Spleen (tissue), 11 donors: ENCODE measurements around the gene GNG4. TPM values are rescaled to one million over a fixed set of nuclear protein-coding genes. Genes with fewer than 3 reads are reported as not detected.

Source experiments
- DNase-seq: peaks from one replicate; pipeline ENCODE4 v3.0.0-alpha.2; 2020
- H3K27ac ChIP-seq, 8 donors: fragments of 200-600 bp; sonication (generic) in 7 of 8; 1 replicate in 4 of 8; 2 replicates in 4 of 8; pipeline versions ENCODE4 v1.5.0 to v1.8.0; 2016 to 2021; ENCODE audit warnings: inconsistent platforms in 4 of 8, mild to moderate bottlenecking in 4 of 8, moderate library complexity in 1 of 8
- H3K27me3 ChIP-seq, 7 donors: fragments of 200-600 bp; sonication (generic) in 6 of 7; replicated peaks in 1 of 7; 1 replicate in 4 of 7; 2 replicates in 3 of 7; pipeline versions ENCODE4 v1.5.0 to v1.8.0; 2016 to 2021; ENCODE audit warnings: inconsistent platforms in 3 of 7, mild to moderate bottlenecking in 1 of 7
- H3K36me3 ChIP-seq, 6 donors: fragments of 200-600 bp; sonication (generic) in 5 of 6; 1 replicate in 4 of 6; 2 replicates in 2 of 6; pipeline versions ENCODE4 v1.5.0 to v1.8.0; 2016 to 2021; ENCODE audit warnings: inconsistent platforms in 2 of 6
- H3K4me1 ChIP-seq, 6 donors: fragments of 200-600 bp; sonication (generic) in 5 of 6; 1 replicate in 3 of 6; 2 replicates in 3 of 6; pipeline versions ENCODE4 v1.5.0 to v1.8.0; 2016 to 2021; ENCODE audit warnings: inconsistent platforms in 3 of 6
- H3K4me3 ChIP-seq, 8 donors: fragments of 200-600 bp; sonication (generic) in 7 of 8; 1 replicate in 4 of 8; 2 replicates in 4 of 8; pipeline versions ENCODE4 v1.5.0 to v1.8.0; 2016 to 2021; ENCODE audit warnings: inconsistent platforms in 4 of 8, mild to moderate bottlenecking in 4 of 8, moderate library complexity in 2 of 8
- H3K9me3 ChIP-seq, 8 donors: fragments of 200-600 bp; sonication (generic) in 7 of 8; 1 replicate in 4 of 8; 2 replicates in 4 of 8; pipeline versions ENCODE4 v1.5.0 to v1.8.0; 2016 to 2021; ENCODE audit warnings: inconsistent platforms in 4 of 8
- POLR2A ChIP-seq, 3 donors: fragments of 450-650 bp; IDR thresholded peaks; one replicate each; pipeline ENCODE4 v1.5.1; 2017; ENCODE audit warnings: antibody characterized with exemption in 3 of 3, mild to moderate bottlenecking in 1 of 3
- POLR2AphosphoS5 ChIP-seq, 3 donors: sonication (generic); formaldehyde crosslinking; IDR thresholded peaks; one replicate each; pipeline ENCODE4 v1.5.1; 2017; ENCODE audit warnings: antibody characterized with exemption in 3 of 3
- WGBS, 5 donors: extraction: QIAGEN DNeasy Blood & Tissue Kit in 3 of 5; methylation state at CpG; one replicate each; pipeline versions ENCODE4 v1.1.5 to v1.1.7; 2013 to 2018; 5-methylcytosine and 5-hydroxymethylcytosine counted together
- intact Hi-C: fragments of 100-400 bp; cut with DNase I; formaldehyde crosslinking; loops from one replicate; pipeline ENCODE4 v1.15.0; 2023; ENCODE audit warnings: low total_unique reads
- polyA plus RNA-seq, 3 donors: library from polyadenylated mRNA; stranded (reverse); fragments of 200-250 nt; gene quantifications; one replicate each; pipeline ENCODE4 v1.2.1, GENCODE V29; 2013
- total RNA-seq, 7 donors: library from RNA; depleted of rRNA in 3 of 7; stranded (reverse); fragments of >200 nt in 3 of 7; fragmentation: NEBNext Ultra II Directional in 4 of 7; extraction: Animal tissue kit (Norgen Biotek cat#: 25700) in 4 of 7; gene quantifications; one replicate each; pipeline versions ENCODE4 v1.1.0 to v1.2.1, GENCODE V29; 2016 to 2021
- TF ChIP-seq, protein P1 (sequence below), 11 experiments: fragments of 200-600 bp in 7 of 11; fragments of 450-650 bp in 4 of 11; sonication (generic) in 4 of 11; IDR thresholded peaks in 8 of 11; conservative IDR thresholded peaks in 3 of 11; 1 replicate in 7 of 11; 2 replicates in 4 of 11; pipeline versions ENCODE4 v1.4.0 to v1.8.0; 2016 to 2021; ENCODE audit warnings: antibody characterized with exemption in 11 of 11, inconsistent platforms in 4 of 11, mild to moderate bottlenecking in 1 of 11
- donor health status: healthy with polysubstance abuse.
- donor health status: DM: no; HTN: no; CAD: no; lungs with moderate emphysema.
- donor health status: DM: no; HTN: no; CAD: no.
- donor health status: Bipolar disorder and iron deficiency.
- donor health status: healthy.
- donor health status: DM: no; HTN: no; CAD: no.
- donor health status: DM: yes; HTN: yes; CAD: no.

The GNG4 gene
- total and polyA plus RNA-seq, 10 donors: 0.13 to 0.65 (median 0.18) TPM; not detected in 6

DNA sequence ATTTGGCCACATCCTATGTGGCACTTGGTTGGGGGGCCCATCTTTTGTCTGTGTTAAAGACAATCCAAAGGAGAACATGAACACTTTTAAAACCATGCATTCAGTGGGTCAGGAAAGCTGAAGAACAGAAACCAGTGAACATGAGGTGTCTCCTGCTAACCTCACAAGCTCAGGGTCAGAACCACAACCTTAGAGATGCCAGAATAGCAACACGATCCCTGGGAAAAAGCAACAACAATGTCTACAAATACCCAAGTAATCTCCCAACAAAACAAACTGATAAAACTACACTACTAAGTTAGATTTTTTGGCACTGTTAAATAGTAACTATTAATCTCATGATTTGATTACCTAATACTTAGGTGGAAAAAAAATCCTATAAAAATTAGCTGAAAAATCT lies 34.1 kb upstream of the GNG4 start:
- no peaks in the 10 kb centered on the region for H3K27me3 ChIP-seq

DNA sequence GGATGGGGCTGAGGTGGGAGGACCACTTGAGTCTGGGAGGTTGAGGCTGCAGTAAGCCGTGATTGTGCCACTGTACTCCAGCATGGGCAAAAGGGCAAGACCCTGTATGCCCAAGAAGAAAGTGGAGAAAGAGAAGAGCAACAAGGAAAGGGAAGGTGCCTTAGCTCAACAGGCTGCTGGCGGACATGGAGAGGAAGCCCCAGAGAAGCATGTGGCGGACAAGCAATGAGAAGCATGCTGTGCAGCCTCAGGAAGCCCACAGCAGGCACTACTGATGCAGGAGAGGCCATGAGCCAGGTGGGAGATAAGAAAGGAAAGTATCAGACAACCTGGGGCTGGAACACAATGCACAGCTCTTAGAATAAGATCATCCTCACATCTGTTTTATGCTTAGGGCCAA lies 32.6 kb upstream of the GNG4 start:
- TF ChIP-seq POLR2AphosphoS5 (IDR thresholded peaks at IDR 0.05) (no peak), POLR2A (IDR thresholded peaks at IDR 0.05) (no peak)
- TF ChIP-seq, protein P1, sequence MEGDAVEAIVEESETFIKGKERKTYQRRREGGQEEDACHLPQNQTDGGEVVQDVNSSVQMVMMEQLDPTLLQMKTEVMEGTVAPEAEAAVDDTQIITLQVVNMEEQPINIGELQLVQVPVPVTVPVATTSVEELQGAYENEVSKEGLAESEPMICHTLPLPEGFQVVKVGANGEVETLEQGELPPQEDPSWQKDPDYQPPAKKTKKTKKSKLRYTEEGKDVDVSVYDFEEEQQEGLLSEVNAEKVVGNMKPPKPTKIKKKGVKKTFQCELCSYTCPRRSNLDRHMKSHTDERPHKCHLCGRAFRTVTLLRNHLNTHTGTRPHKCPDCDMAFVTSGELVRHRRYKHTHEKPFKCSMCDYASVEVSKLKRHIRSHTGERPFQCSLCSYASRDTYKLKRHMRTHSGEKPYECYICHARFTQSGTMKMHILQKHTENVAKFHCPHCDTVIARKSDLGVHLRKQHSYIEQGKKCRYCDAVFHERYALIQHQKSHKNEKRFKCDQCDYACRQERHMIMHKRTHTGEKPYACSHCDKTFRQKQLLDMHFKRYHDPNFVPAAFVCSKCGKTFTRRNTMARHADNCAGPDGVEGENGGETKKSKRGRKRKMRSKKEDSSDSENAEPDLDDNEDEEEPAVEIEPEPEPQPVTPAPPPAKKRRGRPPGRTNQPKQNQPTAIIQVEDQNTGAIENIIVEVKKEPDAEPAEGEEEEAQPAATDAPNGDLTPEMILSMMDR (IDR thresholded peaks at IDR 0.05 in 8 of 11, conservative IDR thresholded peaks at IDR 0.05 in 3 of 11): no peak
- no peak for DNase-seq
- 92 to 99% (median 96%) methylated on average over 3 of the region's 3 CpGs for WGBS, 5 donors
- no peaks in the 10 kb centered on the region for H3K9me3 ChIP-seq
- H3K36me3 ChIP-seq: peaks cover 0 to 100% (median 48%) of the 10 kb centered on the region in 6 donors
- H3K27me3 ChIP-seq: no peaks in the 10 kb centered on the region
- H3K4me1 ChIP-seq: no peaks in the 10 kb centered on the region
- no peak overlapping the region for H3K4me3 ChIP-seq
- intact Hi-C loops: no loop called here
- no peak overlapping the region for H3K27ac ChIP-seq

More for the DNA sequence above, 34.1 kb upstream of the GNG4 start:
- no peak overlapping the region for H3K4me3 ChIP-seq
- no peak for DNase-seq
- WGBS, 5 donors: 93 to 97% (median 94%) methylated on average over 1 of the region's 1 CpG
- no peak overlapping the region for H3K27ac ChIP-seq
- intact Hi-C loops: no loop called here
- TF ChIP-seq, protein P1 (IDR thresholded peaks at IDR 0.05 in 8 of 11, conservative IDR thresholded peaks at IDR 0.05 in 3 of 11): no peak
- TF ChIP-seq POLR2A (IDR thresholded peaks at IDR 0.05) (no peak), POLR2AphosphoS5 (IDR thresholded peaks at IDR 0.05) (no peak)
- no peaks in the 10 kb centered on the region for H3K9me3 ChIP-seq
- peaks cover 0 to 100% (median 44%) of the 10 kb centered on the region in 6 donors for H3K36me3 ChIP-seq
- no peaks in the 10 kb centered on the region for H3K4me1 ChIP-seq

DNA sequence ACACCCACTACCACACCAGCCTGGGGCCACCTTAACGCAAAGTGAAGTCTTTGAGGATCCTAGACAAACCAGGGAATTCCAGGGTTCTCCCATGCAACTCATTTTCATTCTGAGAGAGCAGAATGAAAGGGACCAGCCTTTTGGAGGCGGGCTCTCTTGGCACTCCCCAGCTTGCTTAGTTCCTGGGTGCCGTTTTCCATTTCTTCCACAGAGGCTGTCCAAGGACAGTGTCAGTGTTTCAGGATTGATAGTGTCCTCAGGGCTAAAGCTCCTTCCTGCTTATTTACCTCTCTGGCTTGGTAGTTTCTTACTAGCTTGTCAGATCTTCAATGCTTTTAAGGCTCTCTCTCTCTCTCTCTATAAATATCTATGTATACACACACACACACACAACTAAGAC lies 30.1 kb upstream of the GNG4 start:
- 85 to 93% (median 89%) methylated on average over 3 of the region's 3 CpGs for WGBS, 5 donors
- TF ChIP-seq POLR2A (IDR thresholded peaks at IDR 0.05): no peak
- no peak for TF ChIP-seq POLR2AphosphoS5 (IDR thresholded peaks at IDR 0.05)
- TF ChIP-seq, protein P1 (IDR thresholded peaks at IDR 0.05 in 8 of 11, conservative IDR thresholded peaks at IDR 0.05 in 3 of 11): no peak
- Histone ChIP-seq H3K9me3 (peaks cover 0 to 24% (median 21%) of the 10 kb centered on the region in 8 donors), H3K4me3 (no peak overlapping the region), H3K27ac (no peak overlapping the region), H3K27me3 (no peaks in the 10 kb centered on the region), H3K36me3 (peaks cover 0 to 100% (median 59%) of the 10 kb centered on the region in 6 donors), H3K4me1 (no peaks in the 10 kb centered on the region)
- intact Hi-C loops: no loop called here
- no peak for DNase-seq

DNA sequence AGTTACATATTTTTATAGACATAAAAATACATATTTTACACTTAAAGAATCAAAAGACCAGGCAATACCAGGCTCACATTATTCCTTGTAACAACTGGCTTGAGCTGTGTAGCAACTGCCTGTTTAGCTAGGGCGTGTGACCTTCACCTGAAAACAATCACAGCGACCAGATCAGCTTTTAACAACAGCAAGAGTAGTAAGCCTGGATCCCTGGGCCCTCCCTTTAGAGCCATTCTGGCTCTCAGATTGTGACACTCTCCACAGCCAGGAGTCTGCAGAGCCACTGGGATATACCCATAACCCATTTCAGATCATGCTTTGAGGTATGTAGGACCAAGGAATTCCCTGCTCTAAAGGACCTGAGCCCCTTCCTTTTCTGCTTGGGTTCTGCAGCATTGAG lies 29.4 kb upstream of the GNG4 start:
- no peak for TF ChIP-seq POLR2AphosphoS5 (IDR thresholded peaks at IDR 0.05)
- TF ChIP-seq, protein P1 (IDR thresholded peaks at IDR 0.05 in 8 of 11, conservative IDR thresholded peaks at IDR 0.05 in 3 of 11): no peak
- no peak for TF ChIP-seq POLR2A (IDR thresholded peaks at IDR 0.05)
- H3K4me1 ChIP-seq: no peaks in the 10 kb centered on the region
- WGBS, 5 donors: 75 to 100% (median 82%) methylated on average over 2 of the region's 2 CpGs
- H3K9me3 ChIP-seq: peaks cover 0 to 27% (median 21%) of the 10 kb centered on the region in 8 donors
- H3K4me3 ChIP-seq: no peak overlapping the region
- no peaks in the 10 kb centered on the region for H3K27me3 ChIP-seq
- H3K36me3 ChIP-seq: peaks cover 0 to 100% (median 61%) of the 10 kb centered on the region in 6 donors
- intact Hi-C loops: no loop called here
- H3K27ac ChIP-seq: no peak overlapping the region
- DNase-seq: no peak
